NCI-H146 (cell line): ENCODE measurements around the gene KCNJ11.

Experiments
- DNase-seq: peaks from one replicate; lab custom pipeline; 2025; lab: John Stamatoyannopoulos, UW

The KCNJ11 gene

GRCh38 chr11:17391493-17392355 is 3.3 kb upstream of the KCNJ11 start:
- peak; percentile 82 for DNase-seq

GRCh38 chr11:17389957-17390649 is 1.6 kb upstream of the KCNJ11 start:
- DNase-seq: no peak

DNA sequence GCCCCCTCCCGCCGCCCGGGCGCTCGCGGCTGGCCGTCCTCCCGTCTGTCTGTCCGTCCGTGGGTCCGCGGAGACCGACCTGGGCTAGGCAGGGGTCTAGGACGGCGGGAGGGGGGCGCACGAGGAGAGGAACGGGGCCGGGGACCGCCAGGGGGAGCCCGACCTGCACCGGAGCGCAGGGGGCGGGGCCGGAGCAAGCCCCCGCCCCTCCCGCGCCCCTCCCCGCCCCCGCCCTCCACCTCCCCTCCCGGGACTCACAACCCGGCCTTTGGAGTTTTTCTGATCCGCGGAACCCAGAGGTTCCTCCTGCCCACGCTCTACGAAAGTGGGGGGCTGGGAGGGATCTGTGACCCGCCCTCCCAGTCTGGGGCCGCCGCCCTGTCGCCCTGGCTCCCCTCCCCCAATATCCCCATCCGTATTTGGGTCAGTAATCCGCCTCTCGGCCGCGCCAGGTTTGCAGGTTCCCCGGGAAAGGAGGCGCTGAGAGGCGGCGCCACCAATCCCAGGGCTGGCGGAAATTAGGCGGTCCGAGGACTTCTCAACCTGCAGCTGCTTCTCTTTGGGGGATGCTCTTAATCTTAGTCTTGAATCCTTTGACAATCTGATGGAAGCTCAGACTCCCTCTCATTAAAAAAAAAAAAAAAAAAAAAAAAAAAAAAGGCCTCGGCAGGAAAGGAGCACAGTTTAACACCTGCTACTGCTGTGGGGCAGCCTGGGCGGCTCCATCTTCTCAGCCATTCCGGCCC is 925 bp upstream of the KCNJ11 start:
- peak; percentile 89 for DNase-seq

DNA sequence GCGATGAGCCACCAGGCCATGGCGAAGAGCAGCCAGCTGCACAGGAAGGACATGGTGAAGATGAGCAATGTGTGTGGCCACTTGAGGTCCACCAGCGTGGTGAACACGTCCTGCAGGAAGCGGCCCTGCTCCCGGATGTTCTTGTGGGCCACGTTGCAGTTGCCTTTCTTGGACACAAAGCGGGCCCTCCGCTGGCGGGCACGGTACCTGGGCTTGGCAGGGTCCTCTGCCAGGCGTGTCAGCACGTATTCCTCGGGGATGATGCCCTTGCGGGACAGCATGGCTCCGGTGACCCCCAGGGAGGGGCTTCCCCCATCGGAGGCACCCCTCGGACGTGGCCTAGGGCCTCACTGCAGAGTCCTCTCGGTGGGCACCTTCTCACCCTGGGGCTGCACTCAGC is 648 bp downstream of the KCNJ11 start:
- DNase-seq: no peak

GRCh38 chr11:17387254-17387653 is 1.2 kb downstream of the KCNJ11 start:
- no peak for DNase-seq

DNA sequence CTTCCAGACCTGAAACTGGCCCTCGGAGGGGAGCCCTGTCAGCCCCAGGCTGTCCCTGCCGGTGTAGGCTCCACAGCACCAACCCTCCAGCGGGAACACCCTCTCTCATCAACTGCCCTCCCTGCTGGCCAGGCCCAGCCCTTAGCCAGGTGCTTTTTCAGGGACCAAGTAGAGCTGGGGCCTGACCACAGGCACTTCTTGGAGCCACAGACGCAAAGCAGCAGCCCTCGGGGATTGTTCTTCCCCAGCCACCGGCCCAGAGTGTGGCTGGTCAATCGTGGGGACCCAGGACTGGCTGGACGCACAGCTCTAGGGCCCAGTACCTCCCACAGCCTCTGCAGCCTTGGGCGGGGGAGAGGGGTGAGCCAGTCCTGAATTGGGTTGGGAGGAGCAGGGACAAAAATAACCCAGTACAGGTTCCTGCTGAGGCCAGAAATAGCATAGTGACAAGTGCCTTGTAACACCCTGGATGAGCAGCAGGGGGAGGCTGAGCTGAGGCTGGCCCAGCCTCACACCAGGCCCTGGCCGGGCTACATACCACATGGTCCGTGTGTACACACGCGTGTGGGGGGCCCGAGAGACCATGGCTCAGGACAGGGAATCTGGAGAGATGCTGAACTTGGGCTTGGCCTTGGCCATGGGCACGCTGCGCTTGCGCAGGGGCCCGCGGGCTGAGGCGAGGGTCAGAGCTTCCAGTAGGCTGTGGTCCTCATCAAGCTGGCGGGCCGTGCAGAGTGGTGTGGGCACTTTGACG is 2.0 kb downstream of the KCNJ11 start:
- peak; percentile 52 for DNase-seq

GRCh38 chr11:17385926-17386325 is 2.5 kb downstream of the KCNJ11 start:
- no peak for DNase-seq

DNA sequence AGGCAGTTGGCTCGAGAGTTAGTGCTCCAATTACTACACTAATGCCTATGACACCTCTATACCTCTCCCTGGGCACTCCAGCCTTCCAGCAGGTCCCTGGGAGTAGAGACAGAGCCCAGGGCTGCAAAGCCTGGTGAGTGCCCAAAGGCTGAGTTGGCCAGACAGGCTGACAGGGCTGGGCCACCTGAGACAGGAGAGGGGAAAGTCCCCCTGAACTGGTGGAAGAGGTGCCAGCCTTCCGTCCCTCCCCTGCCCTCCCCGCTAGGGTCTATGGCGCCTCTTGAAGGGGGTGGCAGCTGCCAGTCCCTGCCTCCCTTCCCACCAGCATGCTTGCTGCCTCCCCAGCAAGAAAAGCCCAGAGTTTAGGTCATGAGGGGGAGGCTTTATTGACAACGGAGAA is 3.0 kb downstream of the KCNJ11 start:
- no peak for DNase-seq

DNA sequence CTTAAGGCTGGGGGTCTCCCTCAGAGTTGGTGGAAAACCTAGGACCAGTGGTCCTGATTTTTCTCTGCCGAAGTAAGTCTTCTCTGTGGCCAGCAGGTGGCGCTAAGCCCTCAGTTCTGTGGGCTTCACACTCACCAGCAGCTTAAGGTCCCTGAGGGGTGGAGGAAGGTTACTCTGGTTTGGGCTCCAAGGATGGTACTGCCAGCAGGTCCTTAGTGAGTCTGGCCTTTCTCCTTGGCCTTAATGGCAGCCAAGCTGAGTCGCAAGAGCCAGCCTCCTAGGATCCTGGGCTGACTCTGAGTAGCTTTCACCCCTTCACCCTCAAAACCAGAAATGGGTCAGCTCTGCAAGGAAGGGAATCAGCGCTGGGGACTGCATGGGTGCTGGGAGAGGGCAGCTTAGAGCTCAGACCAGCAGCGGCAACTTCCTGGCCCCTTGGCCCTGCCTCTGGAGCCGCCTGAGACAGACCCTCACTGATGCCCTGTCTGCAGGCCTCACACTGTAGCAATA is 4.4 kb downstream of the KCNJ11 start:
- peak; percentile 87 for DNase-seq

GRCh38 chr11:17383461-17383860 is 5.0 kb downstream of the KCNJ11 start:
- no peak for DNase-seq

DNA sequence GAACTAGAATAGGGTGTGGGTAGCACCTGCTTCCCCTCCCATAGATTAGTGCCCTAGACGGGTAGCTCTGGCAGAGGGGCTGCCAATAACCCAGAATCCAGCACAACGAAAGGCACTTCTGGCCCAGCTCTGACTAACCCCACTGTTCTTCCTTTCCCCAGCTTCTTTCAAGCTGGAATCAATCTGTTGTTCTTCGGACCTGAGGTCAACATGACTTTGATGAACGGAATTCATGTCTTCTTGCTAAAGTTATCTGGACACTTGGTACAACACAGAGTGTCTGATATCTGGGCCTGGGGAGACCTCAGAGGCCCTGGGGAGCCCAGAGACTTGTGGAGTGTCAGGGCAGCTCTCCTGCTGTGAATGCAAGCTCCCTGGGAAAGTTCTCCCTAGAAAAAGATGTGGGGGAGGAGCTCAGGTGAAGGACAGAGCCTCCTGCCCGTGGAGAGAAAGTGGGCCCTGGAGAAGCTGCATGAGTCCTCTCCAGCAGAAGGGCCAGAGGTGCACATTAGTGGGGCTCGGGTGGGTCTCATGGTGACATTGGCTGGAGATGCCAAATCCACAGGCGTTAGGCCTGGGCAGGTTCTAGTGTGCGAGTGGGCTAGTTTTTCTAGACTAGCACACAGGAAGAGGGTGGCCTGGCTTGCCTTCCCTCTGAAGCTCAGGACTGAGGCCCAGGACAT is 6.3 kb downstream of the KCNJ11 start:
- no peak for DNase-seq

DNA sequence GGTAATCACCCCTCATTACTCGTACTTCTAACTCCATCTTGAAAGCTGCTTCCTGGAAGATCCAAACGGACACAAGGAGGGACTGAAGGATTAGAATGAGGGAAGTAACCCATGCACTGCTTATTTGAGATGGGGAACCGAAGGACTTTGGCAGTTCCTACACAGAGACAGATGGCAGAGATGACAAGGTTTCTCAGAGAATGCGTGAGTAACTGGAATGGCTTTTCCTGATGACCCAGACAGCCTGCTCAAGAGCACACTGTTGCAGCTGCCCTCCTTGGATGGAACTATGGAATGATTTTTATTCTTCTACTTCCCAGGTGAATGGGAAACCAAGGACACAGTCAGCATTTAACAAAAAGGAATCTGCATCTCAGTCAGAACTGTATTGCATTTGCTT is 7.3 kb downstream of the KCNJ11 start:
- DNase-seq: no peak

DNA sequence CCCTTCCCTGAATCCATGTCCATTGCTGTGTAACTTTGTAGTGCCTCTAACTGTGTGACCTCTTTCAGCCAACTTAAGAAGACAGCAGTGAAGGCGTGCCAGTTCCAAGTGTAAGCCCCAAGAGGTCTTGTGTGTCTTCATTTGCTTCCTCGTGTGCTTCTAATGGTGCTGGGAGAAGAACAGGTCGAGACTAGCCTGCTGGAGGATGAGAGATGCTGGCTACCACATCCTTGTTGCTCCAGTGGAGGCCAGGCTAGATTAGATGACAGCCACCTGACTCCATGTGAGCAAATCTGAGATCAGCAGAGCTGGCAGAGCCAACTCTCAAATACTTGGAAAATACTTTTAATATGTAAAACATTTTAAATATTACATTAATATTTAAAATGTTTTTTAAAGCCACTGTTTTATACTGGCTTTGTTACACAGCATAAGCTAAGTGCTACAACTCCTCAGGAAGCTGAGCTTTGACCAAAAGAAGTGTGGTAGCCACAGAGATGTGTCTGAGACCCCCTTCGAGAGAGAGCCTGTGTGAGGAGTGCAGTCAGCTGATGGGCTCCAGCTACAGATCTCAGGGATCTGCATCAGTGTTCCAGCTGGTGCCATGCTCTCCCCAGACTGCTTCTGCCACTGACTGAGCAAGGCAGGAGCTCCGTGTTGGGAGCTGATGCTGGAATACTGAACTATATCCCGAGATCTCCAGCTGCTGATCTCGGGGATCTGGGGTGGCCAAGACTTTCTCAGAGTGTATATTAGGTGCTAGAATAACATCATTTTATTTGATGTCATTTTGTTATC is 8.9 kb downstream of the KCNJ11 start:
- DNase-seq: no peak

- DNase-seq: no peak
These were observed 9.8 kb downstream of the KCNJ11 start for GRCh38 chr11:17378655-17379054.

- no peak for DNase-seq
These were observed 12.0 kb downstream of the KCNJ11 start for GRCh38 chr11:17376493-17376892.

DNA sequence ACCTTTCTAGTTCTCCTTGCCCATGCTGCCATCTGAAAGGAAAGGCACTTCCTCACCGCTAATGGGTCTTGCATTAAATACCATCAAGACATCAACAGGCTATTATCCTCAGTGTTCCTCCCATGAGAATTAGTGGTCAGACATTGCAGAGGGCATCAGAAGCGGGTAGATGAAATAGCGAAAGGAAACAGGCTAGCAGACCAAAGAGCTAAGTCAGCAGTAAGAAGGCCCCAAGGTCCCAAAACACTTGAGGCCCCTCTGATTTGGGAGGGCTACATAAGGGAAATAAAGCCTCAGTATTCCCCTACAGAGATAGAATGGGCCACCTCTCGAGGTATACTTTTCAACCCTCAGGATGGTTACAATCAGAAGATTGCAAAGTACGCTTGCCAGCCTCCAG is 12.9 kb downstream of the KCNJ11 start:
- DNase-seq: no peak

- DNase-seq: peak; percentile 6
These were observed 16.8 kb downstream of the KCNJ11 start for GRCh38 chr11:17371614-17372013.

GRCh38 chr11:17369684-17370243 is 18.7 kb downstream of the KCNJ11 start:
- no peak for DNase-seq

- DNase-seq: no peak
These were observed 19.4 kb downstream of the KCNJ11 start for GRCh38 chr11:17369094-17369493.

DNA sequence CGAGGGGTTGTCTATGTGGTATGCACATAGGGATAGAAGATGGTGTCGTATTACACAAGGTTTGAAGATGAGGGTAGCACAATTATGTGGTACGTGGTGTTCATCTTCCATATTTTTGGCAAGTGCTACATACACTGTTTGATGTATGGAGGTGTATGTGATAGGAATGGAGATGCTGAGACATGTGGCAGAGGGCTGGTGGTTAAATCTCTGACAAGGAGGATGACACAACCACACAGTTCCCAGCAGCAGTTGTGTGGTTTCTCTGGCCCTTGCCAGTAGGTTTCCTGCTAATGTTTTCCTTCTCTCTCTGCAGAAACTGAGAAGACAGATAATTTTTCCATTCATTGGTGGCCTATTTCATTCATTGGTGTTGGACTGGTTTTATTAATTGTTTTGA is 19.9 kb downstream of the KCNJ11 start:
- DNase-seq: no peak
